Skeletal muscle tissue (tissue), 4 donors: ENCODE data around the gene TOP2A. TPM values are rescaled to one million over a fixed set of nuclear protein-coding genes. Genes with fewer than 3 reads are reported as not detected.

Experiments used
- H3K27ac ChIP-seq: one replicate; pipeline ENCODE4 v1.7.0; 2013; ENCODE audit warnings: mild to moderate bottlenecking, low read depth, low read length, inconsistent platforms
- H3K27me3 ChIP-seq, 3 donors: one replicate each; pipeline ENCODE4 v1.7.0; 2013; ENCODE audit warnings: low read length in 3 of 3; ENCODE audit not compliant: control insufficient read depth in 3 of 3, insufficient read depth in 3 of 3
- H3K36me3 ChIP-seq, 3 donors: one replicate each; pipeline ENCODE4 v1.7.0; 2013; ENCODE audit warnings: low read length in 3 of 3; ENCODE audit not compliant: control insufficient read depth in 3 of 3, insufficient read depth in 3 of 3
- H3K4me1 ChIP-seq, 3 donors: one replicate each; pipeline ENCODE4 v1.7.0; 2013; ENCODE audit warnings: low read length in 3 of 3, mild to moderate bottlenecking in 3 of 3; ENCODE audit not compliant: control insufficient read depth in 3 of 3, insufficient read depth in 3 of 3
- H3K4me3 ChIP-seq, 3 donors: one replicate each; pipeline ENCODE4 v1.7.0; 2013; ENCODE audit warnings: low read length in 3 of 3
- H3K9ac ChIP-seq, 3 donors: one replicate each; pipeline ENCODE4 v1.7.0; 2013; ENCODE audit warnings: low read length in 3 of 3, mild to moderate bottlenecking in 3 of 3, moderate library complexity in 2 of 3, low read depth in 1 of 3
- H3K9me3 ChIP-seq, 3 donors: one replicate each; pipeline ENCODE4 v1.7.0; 2013; ENCODE audit warnings: low read length in 3 of 3; ENCODE audit not compliant: control insufficient read depth in 3 of 3
- total RNA-seq: library from RNA; depleted of rRNA; stranded (reverse); fragments of >200 nt; gene quantifications from one replicate; pipeline ENCODE4 v1.2.3, GENCODE V29; 2014
- donor health status: Osteomylitis.

The TOP2A gene
- total RNA-seq, 1 donor from 2014 or later: 21.4 TPM

GRCh38 chr17:40431231-40431602, 13.5 kb upstream of the TOP2A start:
- H3K36me3 ChIP-seq: no peaks in the 10 kb centered on the region
- no peak overlapping the region for H3K4me3 ChIP-seq

GRCh38 chr17:40430272-40431230, 12.9 kb upstream of the TOP2A start:
- H3K27me3 ChIP-seq: no peaks in the 10 kb centered on the region
- no peak overlapping the region for H3K4me3 ChIP-seq
- no peak overlapping the region for H3K9ac ChIP-seq
- H3K27ac ChIP-seq: no peak overlapping the region
- no peaks in the 10 kb centered on the region for H3K36me3 ChIP-seq
- H3K4me1 ChIP-seq: peaks cover 7 to 13% (median 9%) of the 10 kb centered on the region in 3 donors
- no peaks in the 10 kb centered on the region for H3K9me3 ChIP-seq

More at GRCh38 chr17:40431231-40431602, 13.5 kb upstream of the TOP2A start:
- Histone ChIP-seq H3K9ac (no peak overlapping the region), H3K27me3 (no peaks in the 10 kb centered on the region), H3K4me1 (peaks cover 7 to 10% (median 9%) of the 10 kb centered on the region in 3 donors), H3K9me3 (no peaks in the 10 kb centered on the region), H3K27ac (no peak overlapping the region)

GRCh38 chr17:40427002-40427491, 9.4 kb upstream of the TOP2A start:
- H3K27ac ChIP-seq: no peak overlapping the region
- no peaks in the 10 kb centered on the region for H3K9me3 ChIP-seq
- no peak overlapping the region for H3K9ac ChIP-seq
- no peak overlapping the region for H3K4me3 ChIP-seq
- H3K4me1 ChIP-seq: peaks cover 0 to 3% (median 0%) of the 10 kb centered on the region in 3 donors
- H3K36me3 ChIP-seq: no peaks in the 10 kb centered on the region
- H3K27me3 ChIP-seq: no peaks in the 10 kb centered on the region

GRCh38 chr17:40425741-40426140, 8.0 kb upstream of the TOP2A start:
- no peak overlapping the region for H3K27ac ChIP-seq
- H3K27me3 ChIP-seq: no peaks in the 10 kb centered on the region
- H3K9ac ChIP-seq: no peak overlapping the region
- no peak overlapping the region for H3K4me3 ChIP-seq
- no peaks in the 10 kb centered on the region for H3K9me3 ChIP-seq
- H3K36me3 ChIP-seq: no peaks in the 10 kb centered on the region
- H3K4me1 ChIP-seq: peaks cover 0 to 3% (median 0%) of the 10 kb centered on the region in 3 donors

- no peaks in the 10 kb centered on the region for H3K9me3 ChIP-seq
- H3K9ac ChIP-seq: no peak overlapping the region
- H3K4me3 ChIP-seq: no peak overlapping the region
- peaks cover 3 to 11% (median 4%) of the 10 kb centered on the region in 3 donors for H3K4me1 ChIP-seq
- H3K36me3 ChIP-seq: no peaks in the 10 kb centered on the region
- no peak overlapping the region for H3K27ac ChIP-seq
- no peaks in the 10 kb centered on the region for H3K27me3 ChIP-seq
Observed at GRCh38 chr17:40422990-40423633, 5.4 kb upstream of the TOP2A start.

- Histone ChIP-seq H3K9me3 (no peaks in the 10 kb centered on the region), H3K27ac (no peak overlapping the region), H3K36me3 (no peaks in the 10 kb centered on the region), H3K4me3 (no peak overlapping the region), H3K4me1 (peaks cover 9 to 15% (median 14%) of the 10 kb centered on the region in 3 donors), H3K27me3 (peaks cover 0 to 6% (median 2%) of the 10 kb centered on the region in 3 donors), H3K9ac (no peak overlapping the region)
Observed at GRCh38 chr17:40419559-40420331, 2.0 kb upstream of the TOP2A start.

- H3K36me3 ChIP-seq: no peaks in the 10 kb centered on the region
- peak overlapping the region; percentile 42 for H3K27ac ChIP-seq
- peaks cover 9 to 15% (median 14%) of the 10 kb centered on the region in 3 donors for H3K4me1 ChIP-seq
- H3K4me3 ChIP-seq: peak overlapping the region; percentile 68 to 82 (median 81)
- H3K27me3 ChIP-seq: peaks cover 0 to 6% (median 2%) of the 10 kb centered on the region in 3 donors
- peak overlapping the region; percentile 45 to 68 (median 68) for H3K9ac ChIP-seq
- no peaks in the 10 kb centered on the region for H3K9me3 ChIP-seq
Observed at GRCh38 chr17:40418428-40418706, 671 bp upstream of the TOP2A start.

GRCh38 chr17:40417258-40417608, 463 bp downstream of the TOP2A start:
- Histone ChIP-seq H3K36me3 (no peaks in the 10 kb centered on the region), H3K27ac (no peak overlapping the region), H3K27me3 (peaks cover 0 to 6% (median 2%) of the 10 kb centered on the region in 3 donors), H3K9me3 (no peaks in the 10 kb centered on the region), H3K9ac (peak overlapping the region in 2 of 3 donors; percentile 54 to 60), H3K4me1 (peaks cover 9 to 15% (median 14%) of the 10 kb centered on the region in 3 donors), H3K4me3 (peak overlapping the region; percentile 63 to 73 (median 64))

- Histone ChIP-seq H3K9ac (no peak overlapping the region), H3K9me3 (no peaks in the 10 kb centered on the region), H3K4me1 (peaks cover 9 to 15% (median 14%) of the 10 kb centered on the region in 3 donors), H3K4me3 (no peak overlapping the region), H3K27ac (no peak overlapping the region), H3K36me3 (no peaks in the 10 kb centered on the region), H3K27me3 (peaks cover 0 to 6% (median 2%) of the 10 kb centered on the region in 3 donors)
Observed at GRCh38 chr17:40416671-40417070, 1.0 kb downstream of the TOP2A start.
